ENCODE data around the gene GUF1. TPM values are rescaled to one million over a fixed set of nuclear protein-coding genes. Genes with fewer than 3 reads are reported as not detected.

Gene GUF1
- total and polyA plus RNA-seq, 2 of the 13 experiments (the other 11 are each of a cell fraction or from before 2014, with no cell fraction given), result 10.3 to 24.6 TPM

GRCh38 chr4:44726038-44726871, 48.0 kb downstream of the GUF1 start, which contains the start of gene GNPDA2 (continued):
- TF ChIP-seq ZBTB43 (CRISPR knock-in tag; conservative IDR thresholded peaks at IDR 0.05) (peak; percentile 75; the same call in 1 of the 2 replicates), ZNF207 (IDR thresholded peaks at IDR 0.05; ENCODE audit: borderline replicate concordance) (no peak), ONECUT2 (CRISPR knock-in tag; IDR thresholded peaks at IDR 0.05) (peak; percentile 37; the same call in 1 of the 2 replicates), DMAP1 (CRISPR knock-in tag; IDR thresholded peaks at IDR 0.05) (peak; percentile 58), RNF2 (conservative IDR thresholded peaks at IDR 0.05; ENCODE audit: low read depth) (peak; percentile 77), FOXO1 (CRISPR knock-in tag; IDR thresholded peaks at IDR 0.05) (0 out of 2 replicates have a peak, but pooled peaks have one; percentile 38), PHF5A (CRISPR knock-in tag; IDR thresholded peaks at IDR 0.05; ENCODE audit: low read depth, unreplicated experiment) (no peak), GPBP1L1 (CRISPR knock-in tag; IDR thresholded peaks at IDR 0.05) (no peak), SYNCRIP (IDR thresholded peaks at IDR 0.05; ENCODE audit: insufficient read depth, low read depth, low read length) (no peak), MLXIP (CRISPR knock-in tag; IDR thresholded peaks at IDR 0.05; ENCODE audit: borderline replicate concordance) (no peak), FOXA1 (IDR thresholded peaks at IDR 0.05) (no peak), FOXA1 (CRISPR knock-in tag; IDR thresholded peaks at IDR 0.05) (peak; percentile 12; the same call in 1 of the 2 replicates), ZNF766 (CRISPR knock-in tag; IDR thresholded peaks at IDR 0.05; ENCODE audit: borderline replicate concordance) (0 out of 2 replicates have a peak, but pooled peaks have one; percentile 45), ZNF547 (CRISPR knock-in tag; IDR thresholded peaks at IDR 0.05) (peak; percentile 95), ZNF616 (CRISPR knock-in tag; IDR thresholded peaks at IDR 0.05; ENCODE audit: low read depth) (peak; percentile 85), SMAD9 (CRISPR knock-in tag; IDR thresholded peaks at IDR 0.05) (no peak)
- TF ChIP-seq, protein P1, sequence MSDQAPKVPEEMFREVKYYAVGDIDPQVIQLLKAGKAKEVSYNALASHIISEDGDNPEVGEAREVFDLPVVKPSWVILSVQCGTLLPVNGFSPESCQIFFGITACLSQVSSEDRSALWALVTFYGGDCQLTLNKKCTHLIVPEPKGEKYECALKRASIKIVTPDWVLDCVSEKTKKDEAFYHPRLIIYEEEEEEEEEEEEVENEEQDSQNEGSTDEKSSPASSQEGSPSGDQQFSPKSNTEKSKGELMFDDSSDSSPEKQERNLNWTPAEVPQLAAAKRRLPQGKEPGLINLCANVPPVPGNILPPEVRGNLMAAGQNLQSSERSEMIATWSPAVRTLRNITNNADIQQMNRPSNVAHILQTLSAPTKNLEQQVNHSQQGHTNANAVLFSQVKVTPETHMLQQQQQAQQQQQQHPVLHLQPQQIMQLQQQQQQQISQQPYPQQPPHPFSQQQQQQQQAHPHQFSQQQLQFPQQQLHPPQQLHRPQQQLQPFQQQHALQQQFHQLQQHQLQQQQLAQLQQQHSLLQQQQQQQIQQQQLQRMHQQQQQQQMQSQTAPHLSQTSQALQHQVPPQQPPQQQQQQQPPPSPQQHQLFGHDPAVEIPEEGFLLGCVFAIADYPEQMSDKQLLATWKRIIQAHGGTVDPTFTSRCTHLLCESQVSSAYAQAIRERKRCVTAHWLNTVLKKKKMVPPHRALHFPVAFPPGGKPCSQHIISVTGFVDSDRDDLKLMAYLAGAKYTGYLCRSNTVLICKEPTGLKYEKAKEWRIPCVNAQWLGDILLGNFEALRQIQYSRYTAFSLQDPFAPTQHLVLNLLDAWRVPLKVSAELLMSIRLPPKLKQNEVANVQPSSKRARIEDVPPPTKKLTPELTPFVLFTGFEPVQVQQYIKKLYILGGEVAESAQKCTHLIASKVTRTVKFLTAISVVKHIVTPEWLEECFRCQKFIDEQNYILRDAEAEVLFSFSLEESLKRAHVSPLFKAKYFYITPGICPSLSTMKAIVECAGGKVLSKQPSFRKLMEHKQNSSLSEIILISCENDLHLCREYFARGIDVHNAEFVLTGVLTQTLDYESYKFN (CRISPR knock-in tag; conservative IDR thresholded peaks at IDR 0.05), result peak; percentile 31; the same call in 1 of the 2 replicates

Data from HepG2 (cell line).